OCI-LY1 (cell line): Measurements from ENCODE around the gene SERGEF.

ENCODE experiments used
- H2AFZ ChIP-seq: fragments of 200-600 bp; sonication (generic), shearing (Covaris generic); 2 replicates; pipeline ENCODE4 v1.6.0; 2014; ENCODE audit warnings: antibody characterized with exemption, mild to moderate bottlenecking, low read length
- H3F3A ChIP-seq: fragments of 200-600 bp; sonication (generic), shearing (Covaris generic); 2 replicates; pipeline ENCODE4 v1.6.0; 2014; ENCODE audit warnings: mild to moderate bottlenecking, antibody characterized with exemption, low read length, moderate library complexity; ENCODE audit not compliant: insufficient read depth
- H3K27ac ChIP-seq: fragments of 200-600 bp; sonication (generic); 2 replicates; pipeline ENCODE4 v1.5.1; 2014; ENCODE audit warnings: low read length, mixed run types, mild to moderate bottlenecking, low read depth; ENCODE audit not compliant: poor library complexity, severe bottlenecking
- H3K27me3 ChIP-seq: fragments of 200-600 bp; sonication (generic); 2 replicates; pipeline ENCODE4 v1.6.0; 2014; ENCODE audit warnings: antibody characterized with exemption, mild to moderate bottlenecking, low read length, moderate library complexity; ENCODE audit not compliant: insufficient read depth
- H3K36me3 ChIP-seq: fragments of 200-600 bp; sonication (generic); 2 replicates; pipeline ENCODE4 v1.6.1; 2014; ENCODE audit warnings: mild to moderate bottlenecking, antibody characterized with exemption, low read length, moderate library complexity, mixed read lengths; ENCODE audit not compliant: insufficient read depth
- H3K4me1 ChIP-seq: fragments of 200-600 bp; sonication (generic); 2 replicates; pipeline ENCODE4 v1.5.1; 2014; ENCODE audit warnings: mild to moderate bottlenecking, low read length, moderate library complexity; ENCODE audit not compliant: insufficient read depth, severe bottlenecking
- H3K4me2 ChIP-seq: fragments of 200-600 bp; sonication (generic), shearing (Covaris generic); 2 replicates; pipeline ENCODE4 v1.6.1; 2014; ENCODE audit warnings: low read length
- H3K4me3 ChIP-seq: fragments of 200-600 bp; sonication (generic); 2 replicates; pipeline ENCODE4 v1.5.1; 2014; ENCODE audit warnings: low read length, low read depth, mild to moderate bottlenecking, mixed read lengths; ENCODE audit not compliant: poor library complexity, severe bottlenecking
- H3K79me2 ChIP-seq: fragments of 200-600 bp; shearing (Covaris generic); 2 replicates; pipeline ENCODE4 v1.6.1; 2016; ENCODE audit warnings: mixed run types, low read length, mixed read lengths; ENCODE audit not compliant: insufficient read depth
- H3K9ac ChIP-seq: fragments of 200-600 bp; sonication (generic), shearing (Covaris generic); 2 replicates; pipeline ENCODE4 v1.6.1; 2014; ENCODE audit warnings: mild to moderate bottlenecking, low read length, mixed read lengths
- H3K9me2 ChIP-seq: fragments of 200-600 bp; sonication (generic), shearing (Covaris generic); 2 replicates; pipeline ENCODE4 v1.6.1; 2014; ENCODE audit warnings: low read depth, mild to moderate bottlenecking, low read length, mixed read lengths
- H3K9me3 ChIP-seq: fragments of 200-600 bp; shearing (Covaris generic); 2 replicates; pipeline ENCODE4 v1.6.1; 2014; ENCODE audit warnings: low read length, mixed read lengths
- H4K20me1 ChIP-seq: fragments of 200-600 bp; sonication (generic), shearing (Covaris generic); 2 replicates; pipeline ENCODE4 v1.6.0; 2016; ENCODE audit warnings: mild to moderate bottlenecking, low read length; ENCODE audit not compliant: insufficient read depth
- CTCF ChIP-seq: fragments of 200-600 bp; sonication (generic), shearing (Covaris generic); IDR thresholded peaks from 2 replicates; pipeline ENCODE4 v1.5.1; 2017; ENCODE audit warnings: mild to moderate bottlenecking, antibody characterized with exemption, low read length, moderate library complexity, mixed read lengths
- EZH2 ChIP-seq: fragments of 200-600 bp; sonication (generic), shearing (Covaris generic); IDR thresholded peaks from 2 replicates; pipeline ENCODE4 v1.8.0; 2017; ENCODE audit warnings: borderline replicate concordance, mixed run types, mild to moderate bottlenecking, antibody characterized with exemption, low read length, moderate library complexity, mixed read lengths

Gene SERGEF

GRCh38 chr11:17810746-17811145 lies 202.1 kb downstream of the SERGEF start:
- Histone ChIP-seq H3K9ac (no peak overlapping the region), H4K20me1 (no peaks in the 10 kb centered on the region), H3F3A (no peaks in the 10 kb centered on the region), H3K4me2 (no peak overlapping the region), H3K79me2 (no peaks in the 10 kb centered on the region), H3K27ac (no peak overlapping the region), H3K4me1 (no peaks in the 10 kb centered on the region), H3K9me3 (no peaks in the 10 kb centered on the region), H3K27me3 (no peaks in the 10 kb centered on the region), H3K4me3 (no peak overlapping the region), H2AFZ (no peak overlapping the region), H3K9me2 (no peaks in the 10 kb centered on the region), H3K36me3 (no peaks in the 10 kb centered on the region; the same call in 1 of the 2 replicates)
- no peak for TF ChIP-seq EZH2
- TF ChIP-seq CTCF: no peak

DNA sequence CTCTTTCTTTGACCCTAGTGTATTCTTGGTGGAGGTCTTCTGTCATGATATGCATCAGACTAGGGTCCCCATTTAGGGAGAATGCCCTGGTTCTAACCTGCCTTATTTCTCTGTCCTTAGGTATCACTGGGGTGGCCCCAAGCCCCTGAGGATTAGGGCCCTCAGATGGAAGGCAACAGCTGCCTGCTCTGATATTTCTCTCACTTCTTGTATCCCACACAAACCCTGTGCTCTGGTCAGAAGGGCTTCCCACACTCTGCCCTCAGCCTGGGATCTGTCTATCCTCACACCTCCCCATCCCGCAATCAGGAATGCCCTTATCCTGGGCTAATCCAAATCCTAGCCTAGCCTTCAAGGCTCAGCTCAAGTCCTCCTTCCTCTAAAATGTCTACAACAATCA lies 202.8 kb downstream of the SERGEF start:
- Histone ChIP-seq H3K79me2 (no peaks in the 10 kb centered on the region), H3K4me1 (no peaks in the 10 kb centered on the region), H3K9me2 (no peaks in the 10 kb centered on the region), H2AFZ (no peak overlapping the region), H3K36me3 (no peaks in the 10 kb centered on the region; the same call in 1 of the 2 replicates), H4K20me1 (no peaks in the 10 kb centered on the region), H3K9ac (no peak overlapping the region), H3K27me3 (no peaks in the 10 kb centered on the region), H3K4me2 (no peak overlapping the region), H3F3A (no peaks in the 10 kb centered on the region), H3K27ac (no peak overlapping the region), H3K9me3 (no peaks in the 10 kb centered on the region), H3K4me3 (no peak overlapping the region)
- TF ChIP-seq EZH2 (no peak), CTCF (no peak)

GRCh38 chr11:17807034-17807433 lies 205.8 kb downstream of the SERGEF start:
- no peak overlapping the region for H3K9ac ChIP-seq
- H3K4me1 ChIP-seq: no peaks in the 10 kb centered on the region
- no peaks in the 10 kb centered on the region for H3K36me3 ChIP-seq
- H3K4me3 ChIP-seq: no peak overlapping the region
- no peaks in the 10 kb centered on the region for H4K20me1 ChIP-seq
- no peak overlapping the region for H3K4me2 ChIP-seq
- H2AFZ ChIP-seq: no peak overlapping the region
- no peaks in the 10 kb centered on the region for H3K27me3 ChIP-seq
- TF ChIP-seq CTCF (no peak), EZH2 (no peak)
- no peaks in the 10 kb centered on the region for H3K9me2 ChIP-seq
- no peaks in the 10 kb centered on the region for H3K79me2 ChIP-seq
- no peak overlapping the region for H3K27ac ChIP-seq
- H3K9me3 ChIP-seq: no peaks in the 10 kb centered on the region
- H3F3A ChIP-seq: no peaks in the 10 kb centered on the region
